Stimulated activated CD4-positive, alpha-beta T cell treated with anti-CD3 and anti-CD28 coated beads, Interleukin-15, amount 100 ng/mL, for 24 hours (primary cell): ENCODE data around the gene XPR1.
"Not testable (repeated sequence)": the region's sequence is repeated elsewhere in the genome, so short reads cannot be mapped to it uniquely, and the experiment has no call there.

Experiments used
- DNase-seq: peaks from one replicate; pipeline ENCODE4 v3.0.0-alpha.2; 2020

Gene XPR1

DNA sequence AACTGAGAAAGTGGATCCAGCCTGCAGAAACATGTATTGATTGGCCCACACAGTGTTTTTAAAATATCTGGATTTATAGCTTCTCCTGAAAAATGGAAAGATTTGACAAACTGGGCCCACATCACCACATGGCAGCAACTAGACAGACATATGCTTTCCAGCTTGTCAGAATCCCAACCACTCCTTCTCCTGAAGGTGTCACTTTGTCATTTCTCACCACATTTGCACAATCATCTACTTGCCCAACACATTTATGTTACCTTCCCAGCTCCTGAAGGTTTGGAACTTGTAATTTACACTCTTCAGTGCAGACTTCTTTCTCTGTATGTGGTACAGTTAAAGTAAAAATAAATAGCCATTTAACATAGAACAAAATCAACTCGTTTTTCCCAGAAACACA lies 154.8 kb downstream of the XPR1 start:
- no peak for DNase-seq

DNA sequence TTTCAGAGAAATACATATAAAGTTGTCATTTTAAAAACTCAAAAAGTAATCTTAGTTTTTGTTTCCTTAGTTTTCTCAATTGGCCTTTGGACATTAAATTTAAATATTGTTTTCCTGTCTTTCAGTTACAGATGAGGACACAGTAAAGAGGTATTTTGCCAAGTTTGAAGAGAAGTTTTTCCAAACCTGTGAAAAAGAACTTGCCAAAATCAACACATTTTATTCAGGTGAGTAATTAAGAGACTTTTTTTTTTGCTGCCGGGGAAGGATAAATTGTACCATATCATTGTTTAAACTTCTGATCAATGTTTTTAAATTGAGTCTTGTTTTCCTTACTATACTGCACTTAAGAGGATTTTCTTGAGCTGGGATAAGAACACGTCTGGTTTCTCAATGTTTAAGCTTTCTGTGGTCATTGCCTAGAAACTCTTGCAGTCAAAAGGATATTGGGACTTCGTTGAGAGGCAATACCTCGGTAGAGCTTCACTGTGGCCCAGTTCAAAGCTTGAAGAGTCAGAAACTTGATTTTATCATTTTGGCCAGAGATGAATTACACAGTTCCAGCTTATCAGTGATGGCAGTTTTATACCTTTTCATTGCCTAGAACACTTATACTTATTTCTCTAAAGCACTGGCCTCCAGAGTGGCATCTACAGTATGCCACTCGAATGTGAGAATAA lies 155.9 kb downstream of the XPR1 start:
- no peak for DNase-seq

DNA sequence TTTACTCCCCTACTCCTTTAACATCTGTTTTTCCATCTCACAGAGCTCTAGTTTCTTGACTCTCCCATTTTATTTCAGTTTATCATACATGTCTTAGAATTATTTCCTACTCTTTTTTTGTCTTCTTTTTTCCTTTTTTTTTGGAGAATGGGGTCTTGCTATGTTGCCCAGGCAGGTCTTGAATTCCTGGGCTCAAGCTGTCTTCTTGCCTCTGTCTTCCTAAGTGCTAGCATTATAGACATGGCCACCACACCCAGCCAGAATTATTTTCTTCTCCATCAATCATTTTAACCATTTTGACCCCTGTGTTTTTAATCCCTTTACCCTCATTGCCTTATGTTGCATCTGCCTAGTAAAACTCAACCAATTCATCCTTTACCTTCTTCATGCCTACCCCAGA lies 157.6 kb downstream of the XPR1 start:
- DNase-seq: no peak

DNA sequence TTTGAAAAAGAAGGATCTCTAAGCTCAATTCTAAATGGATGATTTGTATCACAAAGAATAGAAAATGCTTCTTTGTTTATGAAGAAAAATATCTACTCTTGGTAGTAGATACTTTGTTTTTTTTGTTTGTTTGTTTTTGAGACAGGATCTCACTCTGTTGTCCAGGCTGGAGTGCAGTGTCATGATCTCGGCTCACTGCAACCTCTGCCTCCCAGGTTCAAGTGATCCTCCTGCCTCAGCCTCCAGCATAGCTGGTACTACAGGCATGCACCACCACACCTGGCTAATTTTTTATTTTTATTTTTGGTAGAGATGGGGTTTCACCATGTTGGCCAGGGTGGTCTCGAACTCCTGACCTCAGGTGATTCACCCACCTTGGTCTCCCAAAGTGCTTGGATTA lies 159.3 kb downstream of the XPR1 start:
- not testable (repeated sequence) for DNase-seq

DNA sequence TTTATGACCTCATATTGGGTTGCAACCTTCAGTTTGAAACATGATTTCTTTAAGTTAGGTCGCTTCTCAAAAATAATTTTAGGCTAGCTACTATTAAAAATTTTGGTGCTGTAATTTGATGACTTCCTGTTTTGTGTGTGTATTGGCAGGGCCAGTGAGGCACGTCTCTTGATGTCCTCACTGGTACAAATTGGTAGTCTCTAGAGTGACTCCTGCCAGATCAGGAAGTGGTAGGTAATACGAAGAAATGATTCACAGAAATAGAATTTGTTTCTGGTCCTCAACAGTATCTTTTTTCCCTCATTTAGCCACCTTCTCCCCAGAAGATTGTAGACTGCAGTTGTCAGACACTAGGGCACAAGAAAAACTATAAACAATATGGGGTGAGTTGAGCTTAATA lies 160.0 kb downstream of the XPR1 start:
- DNase-seq: no peak

DNA sequence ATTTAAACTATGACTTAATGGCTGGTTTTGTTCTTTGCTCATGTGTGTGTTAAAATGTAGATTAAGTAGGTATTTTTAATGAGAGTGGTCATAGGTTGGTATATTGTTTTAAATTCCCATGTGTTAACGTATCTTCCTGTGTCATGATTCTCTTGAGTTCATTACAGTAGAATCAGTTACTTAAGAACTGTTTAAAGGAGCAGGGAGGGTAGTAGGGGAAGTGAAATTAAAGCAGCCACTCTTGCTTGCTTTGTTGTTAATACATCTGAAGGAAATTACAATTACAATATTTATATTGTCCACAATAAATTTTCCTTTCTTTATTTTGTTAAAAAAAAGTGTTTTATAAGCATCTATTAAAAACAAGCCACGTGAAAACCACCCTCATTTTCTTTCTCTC lies 161.6 kb downstream of the XPR1 start:
- DNase-seq: no peak

DNA sequence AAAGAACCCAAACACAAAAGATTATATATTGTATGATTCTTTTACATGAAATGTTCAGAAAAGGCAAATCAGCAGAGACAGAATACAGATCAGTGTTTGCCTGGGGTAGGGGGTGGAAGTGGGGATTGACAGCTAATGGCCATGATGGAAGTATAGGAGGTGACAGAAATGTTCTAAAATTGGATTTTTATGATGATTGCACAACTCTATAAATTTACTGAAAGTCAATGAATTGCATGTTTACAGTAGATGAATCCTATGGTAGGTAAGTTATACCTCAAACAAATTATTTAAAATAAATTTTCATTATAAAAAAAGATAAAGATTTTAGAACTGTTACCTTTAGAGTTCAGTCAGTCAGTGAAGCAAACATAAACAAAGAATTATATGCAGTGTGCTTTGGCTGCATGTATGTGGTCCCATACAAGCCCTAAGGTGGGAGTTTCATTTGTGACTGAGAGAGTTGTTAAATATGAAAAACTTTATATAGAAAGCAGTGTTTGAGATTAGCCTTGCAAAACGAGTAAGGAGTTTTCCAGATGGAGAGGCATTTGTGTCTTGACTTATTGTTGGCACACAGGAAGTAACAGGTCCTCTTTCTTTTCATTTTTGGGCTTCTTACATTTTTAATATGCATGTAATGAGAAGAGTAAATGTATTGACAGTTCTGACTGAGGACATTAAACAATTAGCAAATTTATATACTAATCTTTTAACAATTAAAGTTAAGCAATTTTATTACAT lies 165.2 kb downstream of the XPR1 start:
- DNase-seq: no peak

DNA sequence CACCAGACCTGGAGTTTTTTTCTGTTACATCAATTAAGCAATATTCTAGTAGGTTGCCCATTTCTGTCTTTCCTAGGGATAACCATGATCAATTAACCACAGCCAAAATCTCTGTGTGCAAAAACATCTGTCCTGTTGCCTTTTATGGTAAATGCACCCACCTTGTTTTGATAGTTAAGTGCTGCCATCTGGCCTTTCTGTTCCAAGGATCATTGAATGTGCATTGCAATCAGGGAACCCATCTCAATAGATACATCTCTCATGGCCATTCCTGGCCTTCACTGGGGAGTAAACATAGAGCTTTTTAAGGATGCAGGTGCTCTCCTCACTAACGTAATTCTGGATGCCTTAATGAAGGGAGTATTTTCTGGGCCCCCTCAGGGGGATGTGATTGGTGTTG lies 169.1 kb downstream of the XPR1 start:
- no peak for DNase-seq

DNA sequence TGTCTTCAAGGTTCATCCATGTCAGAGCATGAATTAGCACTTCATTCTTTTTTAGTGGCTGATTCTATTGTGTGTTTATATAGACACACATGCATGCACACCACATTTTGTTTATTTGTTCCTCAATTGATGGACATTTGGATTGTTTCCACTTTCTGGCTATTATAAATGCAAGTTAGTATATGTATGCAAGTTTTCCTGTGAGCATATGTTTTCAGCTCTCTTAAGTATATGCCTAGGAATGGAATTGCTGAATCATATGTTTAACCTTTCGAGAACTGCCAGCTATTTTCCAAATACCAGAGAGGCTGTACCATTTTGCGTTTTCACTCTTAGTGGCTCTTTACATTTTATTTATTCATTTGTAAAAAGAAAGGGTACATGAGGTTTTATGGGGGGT lies 171.0 kb downstream of the XPR1 start:
- no peak for DNase-seq

DNA sequence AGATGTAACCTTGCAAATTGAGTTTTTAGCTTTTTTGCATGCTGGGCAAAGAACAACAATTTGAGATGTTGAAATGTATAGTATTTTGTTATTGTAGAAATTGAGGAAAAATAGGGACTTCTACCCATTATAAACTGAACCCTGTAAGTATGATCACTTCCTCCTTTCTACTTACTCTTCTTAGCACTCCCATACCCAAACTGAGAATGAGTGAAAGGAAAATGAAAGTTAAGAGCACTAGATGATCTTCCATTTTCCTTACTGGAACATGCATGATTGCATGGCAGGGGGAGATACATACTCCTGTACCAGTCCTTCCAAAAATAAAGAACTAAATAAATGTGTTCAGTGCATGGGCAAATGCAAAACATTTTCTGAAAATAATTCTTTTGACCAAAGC lies 173.5 kb downstream of the XPR1 start:
- no peak for DNase-seq

DNA sequence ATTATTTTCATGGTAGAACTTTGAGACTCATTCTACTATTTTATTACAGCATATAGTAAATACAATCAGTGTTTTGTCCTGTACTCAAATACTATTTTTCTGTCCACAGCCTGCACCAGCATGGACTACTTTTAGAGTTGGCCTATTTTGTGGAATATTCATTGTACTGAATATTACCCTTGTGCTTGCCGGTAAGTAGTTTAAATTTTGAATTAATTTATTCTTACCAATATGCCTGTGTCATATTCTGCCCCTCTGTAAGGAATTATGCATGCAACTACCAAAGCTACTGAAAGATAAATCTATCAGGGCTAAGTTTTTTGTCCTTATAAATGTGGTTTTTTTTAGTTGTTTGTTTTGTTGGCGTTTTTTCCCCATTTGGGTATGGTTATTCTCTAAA lies 179.5 kb downstream of the XPR1 start:
- no peak for DNase-seq

DNA sequence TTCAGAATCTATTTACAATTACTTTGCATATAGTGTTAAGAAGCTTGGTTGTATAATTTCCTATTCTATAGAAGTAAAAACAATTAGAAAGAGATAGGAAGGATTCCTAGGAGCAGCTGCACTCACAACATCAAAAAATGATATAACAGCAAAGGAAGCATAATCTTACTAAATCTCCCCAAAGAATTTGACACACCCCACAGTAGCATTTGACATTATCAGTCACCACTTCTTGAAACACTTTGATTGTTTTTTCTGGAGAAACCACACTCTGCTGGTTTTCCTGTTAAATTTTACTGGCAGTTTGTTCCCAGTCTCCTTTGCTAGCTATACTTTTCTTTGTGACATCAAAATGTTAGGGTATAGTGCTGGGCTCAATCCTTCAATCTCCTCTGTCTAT lies 180.1 kb downstream of the XPR1 start:
- no peak for DNase-seq

DNA sequence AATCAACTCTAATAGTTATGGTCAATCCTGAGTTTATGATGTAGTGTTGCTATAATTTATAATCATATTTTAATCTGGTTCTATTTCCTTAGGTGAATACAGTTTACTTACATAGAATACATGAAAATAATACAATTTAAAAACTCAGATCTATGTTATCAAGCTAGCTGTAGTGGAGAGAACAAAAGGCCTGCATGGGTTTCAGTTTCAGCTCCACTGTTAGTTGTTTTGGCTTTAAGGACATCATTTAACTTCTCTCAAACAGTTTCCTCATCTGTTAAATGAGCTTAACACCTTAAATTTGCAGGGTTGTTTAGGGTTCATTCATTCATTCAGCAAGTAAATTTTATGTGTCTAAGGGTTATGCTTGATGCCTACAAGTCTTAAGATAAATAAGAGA lies 182.4 kb downstream of the XPR1 start:
- no peak for DNase-seq

DNA sequence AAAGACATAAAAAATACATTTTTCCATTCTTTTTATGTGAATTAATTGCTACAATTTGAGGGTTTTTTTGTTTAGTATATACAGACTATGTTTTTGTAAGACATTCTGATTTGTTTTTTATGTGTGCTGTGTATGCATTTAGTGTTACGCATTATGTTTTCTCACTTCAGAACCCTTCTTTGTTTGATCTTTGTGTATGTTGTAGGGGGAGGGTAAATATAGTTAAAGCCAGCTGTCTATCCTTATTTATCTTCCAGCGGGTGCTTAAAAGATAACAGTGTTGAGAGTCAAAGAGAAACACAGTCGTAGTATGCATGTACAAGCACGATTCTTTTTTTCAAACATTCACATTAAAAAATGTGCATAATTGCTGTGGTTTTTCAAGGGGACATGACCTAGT lies 183.4 kb downstream of the XPR1 start:
- no peak for DNase-seq

DNA sequence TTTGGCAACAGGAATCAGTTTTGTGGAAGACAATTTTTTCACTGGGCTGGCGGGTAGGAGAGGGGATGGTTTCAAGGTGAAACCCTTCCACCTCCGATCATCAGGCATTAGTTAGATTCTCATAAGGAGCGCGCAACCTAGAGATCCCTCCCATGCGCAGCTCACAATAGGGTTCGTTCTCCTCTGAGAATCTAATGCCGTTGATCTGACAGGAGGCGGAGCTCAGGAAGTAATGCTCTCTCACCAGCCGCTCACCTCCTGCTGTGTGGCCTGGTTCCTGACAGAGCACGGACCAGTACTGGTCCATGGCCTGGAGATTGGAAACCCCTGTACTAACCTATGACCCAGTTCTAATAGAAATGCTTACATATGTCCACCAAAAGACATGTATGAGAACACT lies 184.3 kb downstream of the XPR1 start:
- no peak for DNase-seq

DNA sequence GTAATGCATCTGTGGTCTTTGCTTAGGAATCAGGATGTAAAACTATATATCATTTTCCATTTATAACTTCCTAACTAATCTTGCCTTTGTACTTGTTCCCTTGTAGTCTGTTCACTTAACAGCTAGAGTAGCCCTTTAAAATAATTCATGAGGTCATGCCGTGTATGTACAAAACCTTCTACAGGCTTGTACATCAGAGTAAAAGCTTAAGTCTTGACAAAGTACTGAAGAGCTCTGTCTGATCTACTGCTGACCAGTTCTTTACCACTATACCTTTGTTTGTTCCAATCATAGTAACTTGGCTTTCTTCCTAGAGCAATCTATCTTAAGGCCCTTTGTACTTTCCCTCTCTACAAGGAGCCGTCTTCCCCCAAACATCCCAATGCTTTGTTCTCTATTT lies 190.1 kb downstream of the XPR1 start:
- no peak for DNase-seq

DNA sequence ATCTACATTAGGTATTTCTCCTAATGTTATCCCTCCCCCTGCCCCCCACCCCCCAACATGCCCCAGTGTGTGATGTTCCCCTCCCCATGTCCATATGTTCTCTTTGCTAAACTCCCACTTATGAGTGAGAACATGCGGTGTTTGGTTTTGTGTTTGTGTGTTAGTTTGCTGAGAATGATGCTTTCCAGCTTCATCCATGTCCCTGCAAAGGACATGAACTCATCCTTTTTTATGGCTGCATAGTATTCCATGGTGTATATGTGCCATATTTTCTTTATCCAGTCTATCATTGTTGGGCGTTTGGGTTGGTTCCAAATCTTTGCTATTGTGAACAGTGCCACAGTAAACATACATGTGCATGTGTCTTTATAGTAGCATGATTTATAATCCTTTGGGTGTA lies 199.7 kb downstream of the XPR1 start:
- DNase-seq: not testable (repeated sequence)

DNA sequence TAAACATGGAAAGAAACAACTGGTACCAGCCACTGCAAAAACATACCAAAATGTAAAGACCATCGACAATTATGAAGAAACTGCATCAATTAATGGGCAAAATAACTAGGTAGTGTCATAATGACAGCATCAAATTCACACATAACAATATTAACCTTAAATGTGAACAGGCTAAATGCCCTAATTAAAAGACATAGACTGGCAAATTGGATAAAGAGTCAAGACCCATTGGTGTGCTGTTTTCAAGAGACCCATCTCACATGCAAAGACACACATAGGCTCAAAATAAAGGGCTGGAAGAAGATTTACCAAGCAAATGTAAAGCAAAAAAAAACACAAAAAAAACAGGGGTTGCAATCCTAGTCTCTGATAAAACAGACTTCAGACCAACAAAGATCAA lies 201.4 kb downstream of the XPR1 start:
- not testable (repeated sequence) for DNase-seq

DNA sequence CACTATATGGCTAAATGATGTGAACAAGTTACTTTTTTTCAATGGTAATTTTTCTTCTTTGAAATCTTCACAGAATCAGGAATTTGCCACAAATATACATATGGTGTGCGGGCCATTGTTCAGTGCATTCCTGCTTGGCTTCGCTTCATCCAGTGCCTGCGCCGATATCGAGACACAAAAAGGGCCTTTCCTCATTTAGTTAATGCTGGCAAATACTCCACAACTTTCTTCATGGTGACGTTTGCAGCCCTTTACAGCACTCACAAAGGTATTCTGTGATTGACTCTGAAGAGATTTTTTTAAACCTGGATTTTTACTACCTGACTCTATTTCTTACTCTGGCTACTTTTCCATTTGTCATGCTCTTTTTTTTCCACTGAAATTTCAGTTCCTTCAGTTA lies 204.6 kb downstream of the XPR1 start:
- DNase-seq: no peak

DNA sequence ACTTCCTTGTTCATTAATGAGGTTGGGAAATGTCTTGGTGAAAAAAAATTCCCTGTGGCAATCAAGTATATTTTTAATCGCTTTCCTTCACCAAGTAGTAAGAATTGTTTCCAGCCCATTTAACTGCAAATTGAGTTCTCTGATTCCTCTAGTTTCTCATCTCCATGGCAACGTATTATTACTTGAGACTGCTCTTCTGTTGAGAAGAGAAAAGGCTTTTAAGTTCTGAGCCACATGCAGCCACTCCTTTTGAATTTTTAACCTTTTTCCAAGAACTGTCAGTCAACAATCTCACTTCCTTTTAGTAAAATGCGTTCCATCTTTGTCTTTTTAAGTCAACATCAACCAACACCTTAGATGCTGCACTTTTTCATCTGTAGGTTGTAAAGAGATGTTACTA lies 205.2 kb downstream of the XPR1 start:
- DNase-seq: no peak

DNA sequence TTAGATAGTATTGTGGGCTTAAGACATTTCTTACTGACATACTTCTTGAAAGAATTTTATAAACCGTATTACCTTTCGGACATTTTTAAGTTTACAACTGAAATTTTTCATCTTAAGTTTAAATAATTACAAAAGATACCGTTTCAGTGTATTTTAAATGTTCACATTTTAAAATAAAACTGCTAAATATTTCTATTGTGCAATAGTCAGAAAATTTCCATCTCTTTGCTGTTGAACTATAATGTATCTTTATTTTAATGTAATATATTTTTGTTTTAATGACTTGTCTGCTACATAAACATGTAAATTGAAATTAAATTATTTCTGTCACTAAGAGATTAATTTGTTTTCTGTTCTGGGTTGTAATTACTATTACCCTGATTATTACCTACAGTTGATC lies 206.7 kb downstream of the XPR1 start:
- no peak for DNase-seq

DNA sequence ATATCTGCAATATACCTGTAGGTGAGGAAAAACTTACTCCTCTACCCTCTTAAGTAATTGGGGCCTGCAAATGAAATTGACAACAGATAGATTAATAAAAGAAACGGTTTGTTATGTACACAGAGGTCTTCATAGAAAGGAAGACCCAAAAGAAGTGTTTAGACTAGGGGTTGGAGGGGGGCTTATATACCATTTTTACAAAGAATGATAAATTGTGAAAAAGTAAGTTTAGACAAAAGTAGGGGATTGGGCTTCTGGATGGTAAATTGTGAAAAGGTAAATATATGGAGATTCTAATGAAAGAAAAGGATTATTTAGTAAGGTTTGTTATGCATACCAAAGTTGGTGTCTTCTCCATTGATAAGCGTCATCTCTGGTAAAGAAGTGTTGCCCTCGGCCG lies 207.7 kb downstream of the XPR1 start:
- DNase-seq: no peak

DNA sequence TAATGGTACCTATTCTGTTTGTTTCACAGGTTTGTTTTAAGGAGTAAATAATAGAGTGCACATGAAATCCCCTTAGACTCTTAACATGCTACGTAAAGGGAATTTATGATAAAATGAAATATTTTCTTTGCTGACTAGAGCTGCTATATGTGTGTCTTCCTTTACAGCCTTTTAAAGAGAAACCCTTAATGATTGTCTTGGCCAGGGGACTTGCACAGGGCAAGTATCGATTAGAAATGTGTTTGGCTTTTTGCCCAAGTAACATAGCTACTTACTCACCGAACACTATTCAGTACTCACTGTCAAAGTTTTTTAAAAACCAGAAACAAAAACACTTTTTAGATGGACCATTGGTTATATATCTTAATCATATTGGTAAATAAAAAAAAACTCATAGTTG lies 209.6 kb downstream of the XPR1 start:
- DNase-seq: no peak

DNA sequence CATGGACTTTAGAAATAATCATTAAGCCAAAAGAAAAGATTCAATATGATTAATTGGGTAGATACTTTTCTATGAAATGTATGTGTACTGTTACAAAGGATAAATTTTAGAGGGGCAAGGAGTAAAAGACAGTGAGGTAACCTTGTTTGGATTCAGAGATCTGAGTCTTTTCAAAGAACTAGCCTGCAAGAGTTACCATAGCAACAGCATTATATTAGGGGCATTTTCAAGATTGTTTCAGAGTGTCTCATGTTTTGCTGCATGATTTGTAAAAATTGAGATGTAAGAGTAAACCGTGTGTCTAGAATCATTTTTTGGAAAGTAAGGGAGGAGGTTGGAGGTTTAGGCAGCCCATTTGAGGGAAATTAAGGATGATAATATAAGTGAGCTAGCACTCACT lies 210.2 kb downstream of the XPR1 start:
- DNase-seq: no peak
